ENCODE data around the gene ADD3.

- TF ChIP-seq CTCF (IDR thresholded peaks at IDR 0.05; ENCODE audit: poor library complexity), result no peak
- no peak for TF ChIP-seq EZH2 (IDR thresholded peaks at IDR 0.05; ENCODE audit: borderline replicate concordance)
Measured at GRCh38 chr10:110167149-110167548, 159.4 kb downstream of the ADD3 start.

Measured in hepatocyte (in vitro differentiated cells).